ENCODE measurements around the gene RBM15B. TPM values are rescaled to one million over a fixed set of nuclear protein-coding genes. Genes with fewer than 3 reads are reported as not detected.
"Not testable (repeated sequence)": the region's sequence is repeated elsewhere in the genome, so short reads cannot be mapped to it uniquely, and the experiment has no call there.

The RBM15B gene
- total RNA-seq, 1 experiment from 2014 or later, result 55.6 TPM

- ChIA-PET CTCF (no interaction called here), POLR2A (no interaction called here)
- Mint-ChIP-seq H3K36me3 (peaks cover 10% of the 10 kb centered on the region), H3K27me3 (ENCODE audit: low read depth) (no peaks in the 10 kb centered on the region; the same call in 1 of the 2 replicates), H3K4me3 (no peak overlapping the region), H3K27ac (no peak overlapping the region), H3K4me1 (no peaks in the 10 kb centered on the region), H3K9me3 (peaks cover 19% of the 10 kb centered on the region)
- DNase-seq (ENCODE audit: low spot score) (no peak), ATAC-seq (no peak)
- TF ChIP-seq, protein P1, sequence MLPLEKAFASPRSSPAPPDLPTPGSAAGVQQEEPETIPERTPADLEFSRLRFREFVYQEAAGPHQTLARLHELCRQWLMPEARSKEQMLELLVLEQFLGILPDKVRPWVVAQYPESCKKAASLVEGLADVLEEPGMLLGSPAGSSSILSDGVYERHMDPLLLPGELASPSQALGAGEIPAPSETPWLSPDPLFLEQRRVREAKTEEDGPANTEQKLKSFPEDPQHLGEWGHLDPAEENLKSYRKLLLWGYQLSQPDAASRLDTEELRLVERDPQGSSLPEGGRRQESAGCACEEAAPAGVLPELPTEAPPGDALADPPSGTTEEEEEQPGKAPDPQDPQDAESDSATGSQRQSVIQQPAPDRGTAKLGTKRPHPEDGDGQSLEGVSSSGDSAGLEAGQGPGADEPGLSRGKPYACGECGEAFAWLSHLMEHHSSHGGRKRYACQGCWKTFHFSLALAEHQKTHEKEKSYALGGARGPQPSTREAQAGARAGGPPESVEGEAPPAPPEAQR (CRISPR knock-in tag; IDR thresholded peaks at IDR 0.05), result no peak
- TF ChIP-seq TEAD1 (CRISPR knock-in tag; IDR thresholded peaks at IDR 0.05) (no peak), PRDM15 (CRISPR knock-in tag; IDR thresholded peaks at IDR 0.05) (no peak), JAZF1 (CRISPR knock-in tag; IDR thresholded peaks at IDR 0.05) (no peak), ERG (CRISPR knock-in tag; IDR thresholded peaks at IDR 0.05) (no peak), NFE2L1 (CRISPR knock-in tag; IDR thresholded peaks at IDR 0.05) (no peak)
Measured at GRCh38 chr3:51362476-51362875, 28.6 kb upstream of the RBM15B start.

GRCh38 chr3:51368276-51368675 is 22.8 kb upstream of the RBM15B start:
- H3K4me3 Mint-ChIP-seq; H3K27me3 Mint-ChIP-seq (ENCODE audit: low read depth); DNase-seq (ENCODE audit: low spot score); H3K4me1 Mint-ChIP-seq; POLR2A ChIA-PET; H3K27ac Mint-ChIP-seq; ATAC-seq: not testable (repeated sequence)
- CTCF ChIA-PET, result interaction anchor here (1.7 kb wide), 1 partner anchor 752 kb away, joined by 3 read pairs; the partner anchor contains the start of gene MAPKAPK3
- Mint-ChIP-seq H3K9me3 (peaks cover 24% of the 10 kb centered on the region), H3K36me3 (peaks cover 15% of the 10 kb centered on the region)

- Mint-ChIP-seq H3K4me1 (no peaks in the 10 kb centered on the region), H3K36me3 (peaks cover 10% of the 10 kb centered on the region), H3K4me3 (no peak overlapping the region), H3K27me3 (ENCODE audit: low read depth) (no peaks in the 10 kb centered on the region), H3K9me3 (peaks cover 10% of the 10 kb centered on the region), H3K27ac (no peak overlapping the region)
- CTCF ChIA-PET, result interaction anchor here (0.6 to 2.9 kb wide), 30 partner anchors 8 to 755 kb away, joined by 3 to 40 read pairs (median 4); partner anchors contain the start of genes DOCK3, MANF and MAPKAPK3
- DNase-seq (ENCODE audit: low spot score), result peak; percentile 67
- no peak for TF ChIP-seq ZMAT4 (CRISPR knock-in tag; IDR thresholded peaks at IDR 0.05)
- peak; percentile 25; the same call in 1 of the 2 replicates for TF ChIP-seq CTCF (IDR thresholded peaks at IDR 0.05)
- ATAC-seq, result peak; percentile 89
- POLR2A ChIA-PET, result no interaction called here
Measured at GRCh38 chr3:51371943-51372557, 19.0 kb upstream of the RBM15B start.

Data from WTC11 (cell line).